ENCODE results near the gene CXADR.

The CXADR gene

GRCh38 chr21:17527240-17527639, 14.4 kb downstream of the CXADR start:
- Histone ChIP-seq H3K27ac (replicated peaks) (no peak overlapping the region), H3K4me3 (replicated peaks; ENCODE audit: insufficient read depth, low read length) (no peak overlapping the region), H3K27me3 (ENCODE audit: insufficient read depth, poor library complexity, severe bottlenecking) (no peaks in the 10 kb centered on the region)
- DNase-seq (ENCODE audit: low read depth in 1 of 2, low spot score in 1 of 2), result no peak
- TF ChIP-seq GABPA (IDR thresholded peaks at IDR 0.05; ENCODE audit: low read depth) (no peak), SPI1 (IDR thresholded peaks at IDR 0.05; ENCODE audit: borderline replicate concordance, low read depth) (no peak), POLR2AphosphoS5 (IDR thresholded peaks at IDR 0.05; ENCODE audit: low read depth) (no peak)
- TF ChIP-seq, protein P1, sequence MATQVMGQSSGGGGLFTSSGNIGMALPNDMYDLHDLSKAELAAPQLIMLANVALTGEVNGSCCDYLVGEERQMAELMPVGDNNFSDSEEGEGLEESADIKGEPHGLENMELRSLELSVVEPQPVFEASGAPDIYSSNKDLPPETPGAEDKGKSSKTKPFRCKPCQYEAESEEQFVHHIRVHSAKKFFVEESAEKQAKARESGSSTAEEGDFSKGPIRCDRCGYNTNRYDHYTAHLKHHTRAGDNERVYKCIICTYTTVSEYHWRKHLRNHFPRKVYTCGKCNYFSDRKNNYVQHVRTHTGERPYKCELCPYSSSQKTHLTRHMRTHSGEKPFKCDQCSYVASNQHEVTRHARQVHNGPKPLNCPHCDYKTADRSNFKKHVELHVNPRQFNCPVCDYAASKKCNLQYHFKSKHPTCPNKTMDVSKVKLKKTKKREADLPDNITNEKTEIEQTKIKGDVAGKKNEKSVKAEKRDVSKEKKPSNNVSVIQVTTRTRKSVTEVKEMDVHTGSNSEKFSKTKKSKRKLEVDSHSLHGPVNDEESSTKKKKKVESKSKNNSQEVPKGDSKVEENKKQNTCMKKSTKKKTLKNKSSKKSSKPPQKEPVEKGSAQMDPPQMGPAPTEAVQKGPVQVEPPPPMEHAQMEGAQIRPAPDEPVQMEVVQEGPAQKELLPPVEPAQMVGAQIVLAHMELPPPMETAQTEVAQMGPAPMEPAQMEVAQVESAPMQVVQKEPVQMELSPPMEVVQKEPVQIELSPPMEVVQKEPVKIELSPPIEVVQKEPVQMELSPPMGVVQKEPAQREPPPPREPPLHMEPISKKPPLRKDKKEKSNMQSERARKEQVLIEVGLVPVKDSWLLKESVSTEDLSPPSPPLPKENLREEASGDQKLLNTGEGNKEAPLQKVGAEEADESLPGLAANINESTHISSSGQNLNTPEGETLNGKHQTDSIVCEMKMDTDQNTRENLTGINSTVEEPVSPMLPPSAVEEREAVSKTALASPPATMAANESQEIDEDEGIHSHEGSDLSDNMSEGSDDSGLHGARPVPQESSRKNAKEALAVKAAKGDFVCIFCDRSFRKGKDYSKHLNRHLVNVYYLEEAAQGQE (IDR thresholded peaks at IDR 0.05; ENCODE audit: insufficient replicate concordance, low read depth), result no peak
- TF ChIP-seq, protein P2, sequence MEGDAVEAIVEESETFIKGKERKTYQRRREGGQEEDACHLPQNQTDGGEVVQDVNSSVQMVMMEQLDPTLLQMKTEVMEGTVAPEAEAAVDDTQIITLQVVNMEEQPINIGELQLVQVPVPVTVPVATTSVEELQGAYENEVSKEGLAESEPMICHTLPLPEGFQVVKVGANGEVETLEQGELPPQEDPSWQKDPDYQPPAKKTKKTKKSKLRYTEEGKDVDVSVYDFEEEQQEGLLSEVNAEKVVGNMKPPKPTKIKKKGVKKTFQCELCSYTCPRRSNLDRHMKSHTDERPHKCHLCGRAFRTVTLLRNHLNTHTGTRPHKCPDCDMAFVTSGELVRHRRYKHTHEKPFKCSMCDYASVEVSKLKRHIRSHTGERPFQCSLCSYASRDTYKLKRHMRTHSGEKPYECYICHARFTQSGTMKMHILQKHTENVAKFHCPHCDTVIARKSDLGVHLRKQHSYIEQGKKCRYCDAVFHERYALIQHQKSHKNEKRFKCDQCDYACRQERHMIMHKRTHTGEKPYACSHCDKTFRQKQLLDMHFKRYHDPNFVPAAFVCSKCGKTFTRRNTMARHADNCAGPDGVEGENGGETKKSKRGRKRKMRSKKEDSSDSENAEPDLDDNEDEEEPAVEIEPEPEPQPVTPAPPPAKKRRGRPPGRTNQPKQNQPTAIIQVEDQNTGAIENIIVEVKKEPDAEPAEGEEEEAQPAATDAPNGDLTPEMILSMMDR (IDR thresholded peaks at IDR 0.05; ENCODE audit: insufficient read depth, low read length), result no peak

GRCh38 chr21:17527711-17528110, 14.9 kb downstream of the CXADR start:
- no peak overlapping the region for H3K27ac ChIP-seq (replicated peaks)
- no peaks in the 10 kb centered on the region for H3K27me3 ChIP-seq (ENCODE audit: insufficient read depth, poor library complexity, severe bottlenecking)
- no peak for TF ChIP-seq POLR2AphosphoS5 (IDR thresholded peaks at IDR 0.05; ENCODE audit: low read depth)
- no peak for TF ChIP-seq GABPA (IDR thresholded peaks at IDR 0.05; ENCODE audit: low read depth)
- TF ChIP-seq, protein P1 (IDR thresholded peaks at IDR 0.05; ENCODE audit: insufficient replicate concordance, low read depth), result no peak
- TF ChIP-seq, protein P2 (IDR thresholded peaks at IDR 0.05; ENCODE audit: insufficient read depth, low read length), result no peak
- no peak for TF ChIP-seq SPI1 (IDR thresholded peaks at IDR 0.05; ENCODE audit: borderline replicate concordance, low read depth)

DNA sequence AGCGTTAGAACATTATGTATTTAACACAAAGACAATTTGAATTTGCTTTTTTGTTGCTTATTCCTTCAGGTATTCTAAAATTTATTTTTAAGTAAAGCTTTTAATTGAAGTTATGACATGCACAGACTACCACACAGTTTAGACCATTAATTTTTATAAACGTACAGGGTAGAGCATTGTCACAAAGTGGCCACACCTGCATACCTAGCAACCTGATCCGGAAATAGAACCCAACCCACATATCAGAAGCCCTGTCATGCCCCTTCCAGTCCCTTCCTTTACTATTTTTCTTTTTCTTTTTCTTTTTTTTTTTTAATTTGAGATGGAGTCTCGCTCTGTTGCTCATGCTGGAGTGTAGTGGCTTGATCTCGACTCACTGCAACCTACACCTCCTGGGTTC, 16.8 kb downstream of the CXADR start:
- DNase-seq (ENCODE audit: low read depth in 1 of 2, low spot score in 1 of 2), result no peak
- no peak overlapping the region for H3K27ac ChIP-seq (replicated peaks)
- TF ChIP-seq, protein P1 (IDR thresholded peaks at IDR 0.05; ENCODE audit: insufficient replicate concordance, low read depth), result no peak
- TF ChIP-seq POLR2AphosphoS5 (IDR thresholded peaks at IDR 0.05; ENCODE audit: low read depth) (no peak), GABPA (IDR thresholded peaks at IDR 0.05; ENCODE audit: low read depth) (no peak), SPI1 (IDR thresholded peaks at IDR 0.05; ENCODE audit: borderline replicate concordance, low read depth) (no peak)
- TF ChIP-seq, protein P2 (IDR thresholded peaks at IDR 0.05; ENCODE audit: insufficient read depth, low read length), result no peak
- no peaks in the 10 kb centered on the region for H3K27me3 ChIP-seq (ENCODE audit: insufficient read depth, poor library complexity, severe bottlenecking)
- H3K4me3 ChIP-seq (replicated peaks; ENCODE audit: insufficient read depth, low read length), result no peak overlapping the region

More at GRCh38 chr21:17527711-17528110, 14.9 kb downstream of the CXADR start:
- DNase-seq (ENCODE audit: low read depth in 1 of 2, low spot score in 1 of 2), result no peak
- H3K4me3 ChIP-seq (replicated peaks; ENCODE audit: insufficient read depth, low read length), result no peak overlapping the region

All from HL-60 (cell line).